ENCODE results near the gene PSENEN.

The PSENEN gene

GRCh38 chr19:35734273-35734672 is 11.2 kb upstream of the PSENEN start:
- no peak for DNase-seq

- DNase-seq: no peak
These were observed 10.6 kb upstream of the PSENEN start for GRCh38 chr19:35734889-35735288.

GRCh38 chr19:35736913-35737886 is 8.3 kb upstream of the PSENEN start:
- no peak for DNase-seq

GRCh38 chr19:35738021-35738886 is 7.2 kb upstream of the PSENEN start:
- no peak for DNase-seq

- no peak for DNase-seq
These were observed 6.6 kb upstream of the PSENEN start for GRCh38 chr19:35738887-35739229.

- no peak for DNase-seq
These were observed 6.0 kb upstream of the PSENEN start for GRCh38 chr19:35739275-35740107.

GRCh38 chr19:35740108-35740422 is 5.4 kb upstream of the PSENEN start:
- no peak for DNase-seq

GRCh38 chr19:35740423-35741202 is 4.8 kb upstream of the PSENEN start:
- DNase-seq: peak; percentile 97 to 98

- DNase-seq: no peak
These were observed 4.3 kb upstream of the PSENEN start for GRCh38 chr19:35741203-35741515.

GRCh38 chr19:35742121-35742724 is 3.2 kb upstream of the PSENEN start, which contains the start of gene IGFLR1:
TSS of gene IGFLR1 (minus strand) at chr19:35742452. CDS start at chr19:35741180, 1,272 bp downstream.
- no peak for DNase-seq

- DNase-seq: no peak
These were observed 1.6 kb upstream of the PSENEN start for GRCh38 chr19:35743640-35744429.

- peak; percentile 87 to 98 for DNase-seq
These were observed 772 bp upstream of the PSENEN start for GRCh38 chr19:35744430-35745327.

- DNase-seq: no peak
These were observed 624 bp downstream of the PSENEN start for GRCh38 chr19:35746087-35746462.

GRCh38 chr19:35746531-35746930 is 1.1 kb downstream of the PSENEN start:
- no peak for DNase-seq

GRCh38 chr19:35748106-35749020 is 2.9 kb downstream of the PSENEN start, which contains the start of gene LIN37:
TSS of gene LIN37 (plus strand) at chr19:35748576. CDS start at chr19:35748725, 149 bp downstream.
- peak; percentile 98 for DNase-seq

GRCh38 chr19:35750167-35750566 is 4.7 kb downstream of the PSENEN start:
- no peak for DNase-seq

GRCh38 chr19:35751839-35752745 is 6.6 kb downstream of the PSENEN start:
- no peak for DNase-seq

All from NCI-H187 (cell line).